Thyroid gland (tissue), 4 donors: ENCODE data around the gene VPS8. TPM values are rescaled to one million over a fixed set of nuclear protein-coding genes. Genes with fewer than 3 reads are reported as not detected.

Experiments used
- DNase-seq, 2 donors: peaks; one replicate each; pipeline ENCODE4 v3.0.0-alpha.2; 2019
- H3K27ac ChIP-seq, 3 donors: fragments of 200-600 bp; sonication (generic); 1 replicate in 2 of 3; 2 replicates in 1 of 3; pipeline ENCODE4 v1.5.1; 2016 to 2019; ENCODE audit warnings: mild to moderate bottlenecking in 1 of 3, moderate library complexity in 1 of 3
- H3K27me3 ChIP-seq: fragments of 200-600 bp; sonication (generic); one replicate; pipeline ENCODE4 v1.5.1; 2019
- H3K36me3 ChIP-seq, 2 donors: fragments of 200-600 bp; sonication (generic); one replicate each; pipeline ENCODE4 v1.5.1; 2016 to 2019
- H3K4me1 ChIP-seq, 2 donors: fragments of 200-600 bp; sonication (generic); one replicate each; pipeline ENCODE4 v1.5.1; 2017 to 2019
- H3K4me3 ChIP-seq, 3 donors: fragments of 200-600 bp; sonication (generic); replicated peaks in 1 of 3; 1 replicate in 2 of 3; 2 replicates in 1 of 3; pipeline ENCODE4 v1.5.1; 2016; ENCODE audit warnings: mild to moderate bottlenecking in 1 of 3
- H3K9me3 ChIP-seq: fragments of 200-600 bp; sonication (generic); one replicate; pipeline ENCODE4 v1.5.1; 2017
- CTCF ChIP-seq, 6 experiments: fragments of 200-600 bp in 3 of 6; fragments of 450-650 bp in 3 of 6; sonication (generic) in 3 of 6; IDR thresholded peaks; one replicate each; pipeline ENCODE4 v1.5.1; 2016 to 2019; ENCODE audit warnings: antibody characterized with exemption in 6 of 6, mild to moderate bottlenecking in 2 of 6, inconsistent platforms in 1 of 6, moderate library complexity in 1 of 6
- POLR2A ChIP-seq, 2 donors: fragments of 450-650 bp; IDR thresholded peaks; one replicate each; pipeline ENCODE4 v1.6.1; 2017; ENCODE audit warnings: antibody characterized with exemption in 2 of 2, mild to moderate bottlenecking in 2 of 2, moderate library complexity in 1 of 2
- WGBS, 2 donors: methylation state at CpG; one replicate each; pipeline ENCODE4 v1.1.5; 2017; 5-methylcytosine and 5-hydroxymethylcytosine counted together
- intact Hi-C: fragments of 100-400 bp; cut with DNase I; formaldehyde crosslinking; loops from one replicate; pipeline ENCODE4 v1.15.1; 2023
- total RNA-seq, 4 donors: library from RNA; depleted of rRNA; stranded (reverse); fragments of >200 nt; gene quantifications; one replicate each; pipeline ENCODE4 v1.2.3, GENCODE V29; 2016

Gene VPS8
- total RNA-seq, 4 donors from 2014 or later, result 85.6 to 171 (median 103) TPM

- no peak for DNase-seq
- Histone ChIP-seq H3K27ac (no peak overlapping the region), H3K4me3 (no peak overlapping the region), H3K27me3 (no peaks in the 10 kb centered on the region), H3K9me3 (no peaks in the 10 kb centered on the region), H3K4me1 (peaks cover 6 to 10% of the 10 kb centered on the region in 2 donors), H3K36me3 (no peaks in the 10 kb centered on the region)
- TF ChIP-seq POLR2A (IDR thresholded peaks at IDR 0.05), result no peak
- no peak for TF ChIP-seq CTCF (IDR thresholded peaks at IDR 0.05)
- intact Hi-C loops, result no loop called here
- WGBS, 2 donors, result 95 to 97% methylated on average over 5 of the region's 5 CpGs
Measured at GRCh38 chr3:184816614-184817013, 4.6 kb downstream of the VPS8 start.

- DNase-seq, result no peak
- Histone ChIP-seq H3K36me3 (no peaks in the 10 kb centered on the region), H3K9me3 (no peaks in the 10 kb centered on the region), H3K27ac (no peak overlapping the region), H3K4me1 (no peaks in the 10 kb centered on the region), H3K27me3 (no peaks in the 10 kb centered on the region), H3K4me3 (no peak overlapping the region)
- intact Hi-C loops, result no loop called here
- TF ChIP-seq POLR2A (IDR thresholded peaks at IDR 0.05) (no peak), CTCF (IDR thresholded peaks at IDR 0.05) (no peak)
Measured at GRCh38 chr3:184820525-184820924, 8.6 kb downstream of the VPS8 start.

- no peaks in the 10 kb centered on the region for H3K4me1 ChIP-seq
- no peak overlapping the region for H3K4me3 ChIP-seq
- intact Hi-C loops, result no loop called here
- WGBS, 2 donors, result 97 to 98% methylated on average over 4 of the region's 4 CpGs
- H3K9me3 ChIP-seq, result no peaks in the 10 kb centered on the region
- H3K27ac ChIP-seq, result no peak overlapping the region
- TF ChIP-seq POLR2A (IDR thresholded peaks at IDR 0.05) (no peak), CTCF (IDR thresholded peaks at IDR 0.05) (no peak)
- DNase-seq, result no peak
- H3K36me3 ChIP-seq, result peaks cover 0 to under 1% of the 10 kb centered on the region in 2 donors
- H3K27me3 ChIP-seq, result no peaks in the 10 kb centered on the region
Measured at GRCh38 chr3:184821034-184821433, 9.1 kb downstream of the VPS8 start.

GRCh38 chr3:184822081-184822480 lies 10.1 kb downstream of the VPS8 start:
- H3K27ac ChIP-seq, result no peak overlapping the region
- no peaks in the 10 kb centered on the region for H3K27me3 ChIP-seq
- intact Hi-C loops, result no loop called here
- DNase-seq, result no peak
- no peak overlapping the region for H3K4me3 ChIP-seq
- H3K9me3 ChIP-seq, result no peaks in the 10 kb centered on the region
- TF ChIP-seq CTCF (IDR thresholded peaks at IDR 0.05) (no peak), POLR2A (IDR thresholded peaks at IDR 0.05) (no peak)
- H3K4me1 ChIP-seq, result no peaks in the 10 kb centered on the region
- peaks cover 0 to 5% of the 10 kb centered on the region in 2 donors for H3K36me3 ChIP-seq

- Histone ChIP-seq H3K36me3 (peaks cover 0 to 5% of the 10 kb centered on the region in 2 donors), H3K27ac (no peak overlapping the region), H3K27me3 (no peaks in the 10 kb centered on the region), H3K9me3 (no peaks in the 10 kb centered on the region), H3K4me3 (no peak overlapping the region), H3K4me1 (no peaks in the 10 kb centered on the region)
- TF ChIP-seq CTCF (IDR thresholded peaks at IDR 0.05) (no peak), POLR2A (IDR thresholded peaks at IDR 0.05) (no peak)
- 67 to 71% methylated on average over 1 of the region's 1 CpG for WGBS, 2 donors
- intact Hi-C loops, result no loop called here
- no peak for DNase-seq
Measured at GRCh38 chr3:184822654-184823053, 10.7 kb downstream of the VPS8 start.
